OCI-LY1 (cell line): ENCODE results near the gene LIX1L.

Source experiments
- H2AFZ ChIP-seq: fragments of 200-600 bp; sonication (generic), shearing (Covaris generic); 2 replicates; pipeline ENCODE4 v1.6.0; 2014; ENCODE audit warnings: antibody characterized with exemption, mild to moderate bottlenecking, low read length
- H3F3A ChIP-seq: fragments of 200-600 bp; sonication (generic), shearing (Covaris generic); 2 replicates; pipeline ENCODE4 v1.6.0; 2014; ENCODE audit warnings: mild to moderate bottlenecking, antibody characterized with exemption, low read length, moderate library complexity; ENCODE audit not compliant: insufficient read depth
- H3K27ac ChIP-seq: fragments of 200-600 bp; sonication (generic); 2 replicates; pipeline ENCODE4 v1.5.1; 2014; ENCODE audit warnings: low read length, mixed run types, mild to moderate bottlenecking, low read depth; ENCODE audit not compliant: poor library complexity, severe bottlenecking
- H3K27me3 ChIP-seq: fragments of 200-600 bp; sonication (generic); 2 replicates; pipeline ENCODE4 v1.6.0; 2014; ENCODE audit warnings: antibody characterized with exemption, mild to moderate bottlenecking, low read length, moderate library complexity; ENCODE audit not compliant: insufficient read depth
- H3K36me3 ChIP-seq: fragments of 200-600 bp; sonication (generic); 2 replicates; pipeline ENCODE4 v1.6.1; 2014; ENCODE audit warnings: mild to moderate bottlenecking, antibody characterized with exemption, low read length, moderate library complexity, mixed read lengths; ENCODE audit not compliant: insufficient read depth
- H3K4me1 ChIP-seq: fragments of 200-600 bp; sonication (generic); 2 replicates; pipeline ENCODE4 v1.5.1; 2014; ENCODE audit warnings: mild to moderate bottlenecking, low read length, moderate library complexity; ENCODE audit not compliant: insufficient read depth, severe bottlenecking
- H3K4me2 ChIP-seq: fragments of 200-600 bp; sonication (generic), shearing (Covaris generic); 2 replicates; pipeline ENCODE4 v1.6.1; 2014; ENCODE audit warnings: low read length
- H3K4me3 ChIP-seq: fragments of 200-600 bp; sonication (generic); 2 replicates; pipeline ENCODE4 v1.5.1; 2014; ENCODE audit warnings: low read length, low read depth, mild to moderate bottlenecking, mixed read lengths; ENCODE audit not compliant: poor library complexity, severe bottlenecking
- H3K79me2 ChIP-seq: fragments of 200-600 bp; shearing (Covaris generic); 2 replicates; pipeline ENCODE4 v1.6.1; 2016; ENCODE audit warnings: mixed run types, low read length, mixed read lengths; ENCODE audit not compliant: insufficient read depth
- H3K9ac ChIP-seq: fragments of 200-600 bp; sonication (generic), shearing (Covaris generic); 2 replicates; pipeline ENCODE4 v1.6.1; 2014; ENCODE audit warnings: mild to moderate bottlenecking, low read length, mixed read lengths
- H3K9me2 ChIP-seq: fragments of 200-600 bp; sonication (generic), shearing (Covaris generic); 2 replicates; pipeline ENCODE4 v1.6.1; 2014; ENCODE audit warnings: low read depth, mild to moderate bottlenecking, low read length, mixed read lengths
- H3K9me3 ChIP-seq: fragments of 200-600 bp; shearing (Covaris generic); 2 replicates; pipeline ENCODE4 v1.6.1; 2014; ENCODE audit warnings: low read length, mixed read lengths
- H4K20me1 ChIP-seq: fragments of 200-600 bp; sonication (generic), shearing (Covaris generic); 2 replicates; pipeline ENCODE4 v1.6.0; 2016; ENCODE audit warnings: mild to moderate bottlenecking, low read length; ENCODE audit not compliant: insufficient read depth
- CTCF ChIP-seq: fragments of 200-600 bp; sonication (generic), shearing (Covaris generic); IDR thresholded peaks from 2 replicates; pipeline ENCODE4 v1.5.1; 2017; ENCODE audit warnings: mild to moderate bottlenecking, antibody characterized with exemption, low read length, moderate library complexity, mixed read lengths
- EZH2 ChIP-seq: fragments of 200-600 bp; sonication (generic), shearing (Covaris generic); IDR thresholded peaks from 2 replicates; pipeline ENCODE4 v1.8.0; 2017; ENCODE audit warnings: borderline replicate concordance, mixed run types, mild to moderate bottlenecking, antibody characterized with exemption, low read length, moderate library complexity, mixed read lengths

The LIX1L gene

GRCh38 chr1:145977016-145977415 is 19.2 kb upstream of the LIX1L start:
- Histone ChIP-seq H3K27me3 (no peaks in the 10 kb centered on the region), H3K36me3 (peaks cover 5% of the 10 kb centered on the region; the same call in 1 of the 2 replicates), H3K9ac (no peak overlapping the region), H3K9me3 (no peaks in the 10 kb centered on the region), H3K27ac (no peak overlapping the region), H4K20me1 (no peaks in the 10 kb centered on the region), H3F3A (no peaks in the 10 kb centered on the region), H3K9me2 (no peaks in the 10 kb centered on the region), H3K4me3 (no peak overlapping the region), H3K4me1 (peaks cover 39% of the 10 kb centered on the region), H3K4me2 (no peak overlapping the region; the same call in 1 of the 2 replicates), H3K79me2 (no peaks in the 10 kb centered on the region), H2AFZ (no peak overlapping the region)
- TF ChIP-seq CTCF (no peak), EZH2 (no peak)

GRCh38 chr1:145975216-145975615 is 17.4 kb upstream of the LIX1L start:
- H3K9me2 ChIP-seq = no peaks in the 10 kb centered on the region
- H4K20me1 ChIP-seq = no peaks in the 10 kb centered on the region
- H3K4me3 ChIP-seq = no peak overlapping the region
- H3K9me3 ChIP-seq = no peaks in the 10 kb centered on the region
- no peak overlapping the region for H3K27ac ChIP-seq
- H3K27me3 ChIP-seq = no peaks in the 10 kb centered on the region
- H3K4me1 ChIP-seq = peaks cover 33% of the 10 kb centered on the region
- TF ChIP-seq EZH2 (no peak), CTCF (no peak)
- no peak overlapping the region for H3K9ac ChIP-seq
- peaks cover 5% of the 10 kb centered on the region; the same call in 1 of the 2 replicates for H3K36me3 ChIP-seq
- H2AFZ ChIP-seq = no peak overlapping the region
- H3F3A ChIP-seq = no peaks in the 10 kb centered on the region
- H3K79me2 ChIP-seq = no peaks in the 10 kb centered on the region
- no peak overlapping the region for H3K4me2 ChIP-seq

GRCh38 chr1:145974721-145975120 is 16.9 kb upstream of the LIX1L start:
- Histone ChIP-seq H3K27ac (no peak overlapping the region), H3F3A (no peaks in the 10 kb centered on the region), H3K4me2 (no peak overlapping the region), H3K4me3 (no peak overlapping the region), H4K20me1 (no peaks in the 10 kb centered on the region), H3K27me3 (no peaks in the 10 kb centered on the region), H3K9me2 (no peaks in the 10 kb centered on the region), H3K9me3 (no peaks in the 10 kb centered on the region), H3K36me3 (peaks cover 5% of the 10 kb centered on the region; the same call in 1 of the 2 replicates), H2AFZ (no peak overlapping the region), H3K4me1 (peaks cover 28% of the 10 kb centered on the region), H3K79me2 (no peaks in the 10 kb centered on the region), H3K9ac (no peak overlapping the region)
- no peak for TF ChIP-seq EZH2
- TF ChIP-seq CTCF = no peak
